LNCaP clone FGC (cell line): ENCODE measurements around the gene MAPKAPK2.

ENCODE experiments used
- DNase-seq: peaks from one replicate; pipeline ENCODE4 v3.0.0-alpha.2; 2011; ENCODE audit warnings: low read depth
- H3K4me3 ChIP-seq: 2 replicates; pipeline ENCODE4 v1.5.1; 2011; ENCODE audit warnings: mild to moderate bottlenecking, low read depth, low read length, control low read depth
- TF ChIP-seq, protein P1 (sequence below): IDR thresholded peaks from 2 replicates; pipeline ENCODE4 v1.5.1; 2012; ENCODE audit warnings: mild to moderate bottlenecking; ENCODE audit not compliant: control insufficient read depth, insufficient read depth; ENCODE audit errors: extremely low read depth

MAPKAPK2 gene

DNA sequence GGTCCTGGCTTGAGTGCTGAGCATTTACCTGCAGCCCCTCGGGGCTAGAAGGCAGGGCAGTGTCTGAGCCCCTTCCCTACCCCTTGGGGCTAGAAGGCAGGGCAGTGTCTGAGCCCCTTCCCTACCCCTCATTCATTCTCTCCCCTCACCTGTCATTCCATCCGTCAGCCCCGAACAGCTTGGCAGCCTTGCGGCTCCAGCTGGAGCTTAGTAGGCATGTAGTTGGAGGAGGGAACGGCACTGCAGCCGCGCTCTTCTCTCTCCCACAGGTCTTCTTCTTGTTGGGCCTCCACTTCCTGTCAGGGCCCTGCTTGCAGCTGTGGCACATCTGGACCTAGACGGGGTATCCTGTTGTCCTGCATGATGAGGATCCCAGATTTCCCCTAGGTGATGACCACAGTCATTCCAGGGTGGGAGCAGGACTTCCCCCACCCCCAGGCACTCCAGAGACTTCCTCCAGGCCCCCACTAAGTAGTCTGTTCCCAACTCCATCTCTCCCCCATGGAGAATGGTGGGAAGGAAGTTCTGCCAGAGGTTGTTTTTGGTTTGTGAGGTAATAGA lies 22.2 kb downstream of the MAPKAPK2 start:
- TF ChIP-seq, protein P1, sequence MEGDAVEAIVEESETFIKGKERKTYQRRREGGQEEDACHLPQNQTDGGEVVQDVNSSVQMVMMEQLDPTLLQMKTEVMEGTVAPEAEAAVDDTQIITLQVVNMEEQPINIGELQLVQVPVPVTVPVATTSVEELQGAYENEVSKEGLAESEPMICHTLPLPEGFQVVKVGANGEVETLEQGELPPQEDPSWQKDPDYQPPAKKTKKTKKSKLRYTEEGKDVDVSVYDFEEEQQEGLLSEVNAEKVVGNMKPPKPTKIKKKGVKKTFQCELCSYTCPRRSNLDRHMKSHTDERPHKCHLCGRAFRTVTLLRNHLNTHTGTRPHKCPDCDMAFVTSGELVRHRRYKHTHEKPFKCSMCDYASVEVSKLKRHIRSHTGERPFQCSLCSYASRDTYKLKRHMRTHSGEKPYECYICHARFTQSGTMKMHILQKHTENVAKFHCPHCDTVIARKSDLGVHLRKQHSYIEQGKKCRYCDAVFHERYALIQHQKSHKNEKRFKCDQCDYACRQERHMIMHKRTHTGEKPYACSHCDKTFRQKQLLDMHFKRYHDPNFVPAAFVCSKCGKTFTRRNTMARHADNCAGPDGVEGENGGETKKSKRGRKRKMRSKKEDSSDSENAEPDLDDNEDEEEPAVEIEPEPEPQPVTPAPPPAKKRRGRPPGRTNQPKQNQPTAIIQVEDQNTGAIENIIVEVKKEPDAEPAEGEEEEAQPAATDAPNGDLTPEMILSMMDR, result no peak

DNA sequence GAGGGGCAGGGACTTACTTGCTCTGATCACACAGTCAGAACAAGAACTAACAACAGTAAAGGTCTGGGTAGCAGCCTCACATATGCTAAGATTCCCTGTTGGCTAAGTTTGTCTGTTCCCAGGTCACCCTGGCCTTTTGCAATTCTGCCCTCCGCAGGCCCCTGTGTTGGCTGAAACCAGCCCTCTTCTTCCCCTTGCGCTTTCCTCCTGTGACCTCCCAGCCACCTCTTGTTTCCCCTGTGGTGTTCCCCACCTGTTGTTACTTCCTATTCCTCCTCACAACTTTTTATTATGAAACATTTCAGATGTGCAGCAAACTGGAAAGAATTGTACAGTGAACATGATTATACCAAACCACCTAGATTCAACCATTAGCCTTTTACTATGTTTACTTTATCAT lies 23.4 kb downstream of the MAPKAPK2 start:
- DNase-seq, result no peak
- no peak overlapping the region for H3K4me3 ChIP-seq
- TF ChIP-seq, protein P1, result no peak

More for the DNA sequence above, 22.2 kb downstream of the MAPKAPK2 start:
- no peak for DNase-seq
- no peak overlapping the region for H3K4me3 ChIP-seq

DNA sequence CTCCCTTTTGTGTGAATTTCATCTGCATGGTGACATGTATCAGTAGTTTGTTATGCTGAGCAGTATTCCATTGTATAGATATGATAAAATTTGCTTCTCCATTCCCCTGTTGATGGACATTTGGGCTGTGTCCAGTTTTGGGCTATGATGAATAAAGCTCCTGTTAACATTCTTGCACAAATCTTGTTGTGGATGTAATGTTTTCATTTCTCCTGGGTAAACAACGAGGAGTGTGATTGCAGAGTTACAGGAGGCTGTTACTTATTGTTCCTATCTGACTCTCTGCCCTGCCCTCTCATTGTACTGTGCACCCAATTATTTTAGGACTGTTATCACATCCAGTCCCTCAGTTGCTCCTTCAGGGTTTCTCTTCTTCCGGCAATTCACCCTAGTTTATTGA lies 24.2 kb downstream of the MAPKAPK2 start:
- TF ChIP-seq, protein P1, result no peak
- DNase-seq, result no peak
- H3K4me3 ChIP-seq, result no peak overlapping the region

DNA sequence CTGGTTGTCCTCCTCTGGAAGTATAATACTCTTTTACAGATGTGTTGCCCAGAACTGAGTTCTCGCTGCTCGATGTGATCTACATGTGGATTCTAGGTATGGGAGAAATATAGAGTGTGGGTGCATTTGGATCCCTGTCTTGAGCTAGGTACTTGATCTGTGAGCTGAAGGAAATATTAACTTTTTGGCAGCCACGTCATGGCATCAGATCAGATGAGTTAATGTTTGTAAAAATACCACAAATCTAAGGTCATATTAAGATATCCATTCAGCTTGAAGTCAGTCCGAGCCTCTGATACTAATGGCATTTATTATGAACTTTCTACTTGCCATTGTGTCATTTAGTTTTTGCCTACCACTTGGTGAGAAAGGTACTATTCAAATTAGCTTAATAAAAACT lies 24.6 kb downstream of the MAPKAPK2 start:
- no peak for DNase-seq
- TF ChIP-seq, protein P1, result no peak
- no peak overlapping the region for H3K4me3 ChIP-seq

DNA sequence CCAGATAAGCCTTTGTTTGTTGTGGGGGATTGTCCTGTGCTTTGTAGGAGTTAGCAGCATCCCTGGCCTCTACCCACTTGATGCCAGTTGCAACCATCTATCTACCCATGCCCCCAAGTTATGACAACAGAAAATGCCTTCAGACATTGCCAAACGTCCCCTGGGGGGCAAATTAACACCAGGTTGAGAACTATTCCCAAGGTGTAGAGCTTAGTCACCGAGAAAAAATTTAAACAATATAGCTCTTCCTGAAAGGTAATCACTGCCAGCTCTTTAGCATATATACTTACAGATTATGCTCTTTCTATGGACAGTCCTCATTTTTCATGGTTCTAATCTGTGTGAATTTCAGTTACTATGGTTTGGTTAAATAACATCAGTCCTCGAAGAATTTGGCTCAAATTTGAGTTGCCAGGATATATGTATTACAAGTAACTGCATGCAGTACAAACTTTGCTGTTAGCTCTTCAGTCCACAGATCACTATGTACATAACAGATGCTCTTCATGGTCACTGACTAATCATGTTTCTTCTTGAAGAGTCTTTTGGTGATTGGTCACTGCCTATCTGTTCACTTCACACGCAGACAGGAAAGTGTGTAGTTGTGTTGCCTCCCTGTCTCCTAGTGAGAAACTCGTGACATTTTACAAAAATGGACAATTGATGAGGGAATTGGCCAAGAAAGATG lies 25.2 kb downstream of the MAPKAPK2 start:
- no peak overlapping the region for H3K4me3 ChIP-seq
- TF ChIP-seq, protein P1, result no peak
- DNase-seq, result no peak

DNA sequence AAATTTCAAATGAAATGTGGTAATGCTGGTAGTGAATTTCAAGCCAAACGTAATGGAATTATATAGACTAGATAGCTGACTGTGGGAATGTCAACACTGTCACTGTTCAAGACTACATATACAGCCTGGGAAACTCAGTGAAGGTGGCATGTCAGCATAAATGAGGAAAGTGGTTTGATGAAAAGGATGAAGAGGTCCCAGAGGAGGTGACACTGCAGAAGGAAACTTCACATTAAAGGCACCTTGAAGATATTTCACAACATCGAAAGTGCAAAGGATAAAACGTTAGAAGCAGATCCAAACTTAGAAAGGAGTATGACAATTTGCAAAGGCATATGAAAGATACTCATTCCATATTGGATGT lies 25.7 kb downstream of the MAPKAPK2 start:
- H3K4me3 ChIP-seq, result no peak overlapping the region
- no peak for DNase-seq
- TF ChIP-seq, protein P1, result no peak

DNA sequence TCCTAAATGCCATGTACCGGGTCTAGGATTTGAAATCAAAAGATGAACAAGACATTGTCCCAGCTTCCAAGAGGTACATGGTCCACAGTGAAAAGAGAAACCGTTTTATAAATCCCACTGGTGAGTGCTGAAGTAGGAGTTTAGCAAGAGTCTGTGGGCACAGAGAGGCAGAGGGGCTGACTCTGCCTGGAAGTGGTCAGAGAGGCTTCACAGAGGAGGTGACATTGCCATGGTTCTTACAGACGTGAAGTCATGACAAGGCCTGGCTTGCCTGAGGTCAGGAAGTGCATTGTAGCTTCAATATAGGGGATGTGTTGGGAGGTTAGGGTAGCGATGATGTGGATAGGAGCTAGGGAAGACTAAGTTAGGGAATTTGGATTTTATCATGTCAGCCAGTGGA lies 28.4 kb downstream of the MAPKAPK2 start:
- TF ChIP-seq, protein P1, result no peak
- no peak for DNase-seq
- H3K4me3 ChIP-seq, result no peak overlapping the region
